HEK293 (cell line): ENCODE measurements around the gene UBXN10.

Experiments
- CTCF ChIA-PET: fragments of 350-600 bp; formaldehyde crosslinking; extraction: SDS; loops from one replicate; lab custom pipeline; 2021; ENCODE audit warnings: antibody characterized with exemption; lab: Yijun Ruan, JAX
- POLR2A ChIA-PET: fragments of 300-600 bp; formaldehyde crosslinking; extraction: SDS; loops from one replicate; lab custom pipeline; 2020; ENCODE audit warnings: antibody characterized with exemption, inconsistent platforms; lab: Yijun Ruan, JAX
- H3K27ac ChIP-seq: fragments of 200-500 bp; sonication (Bioruptor generic); 2 replicates; pipeline ENCODE4 v1.5.1; 2014; ENCODE audit warnings: low read depth, low read length, control low read depth, inconsistent platforms; ENCODE audit errors: extremely low read depth
- H3K36me3 ChIP-seq, 2 experiments: fragments of 200-500 bp in 1 of 2; sonication (Bioruptor generic) in 1 of 2; 1 replicate in 1 of 2; 2 replicates in 1 of 2; pipeline ENCODE4 v1.5.1; 2014 to 2017; ENCODE audit warnings: inconsistent platforms in 2 of 2, low read length in 2 of 2; ENCODE audit not compliant: control insufficient read depth in 2 of 2, insufficient read depth in 1 of 2
- H3K4me1 ChIP-seq: fragments of 200-500 bp; sonication (Bioruptor generic); 2 replicates; pipeline ENCODE4 v1.5.1; 2014; ENCODE audit warnings: mild to moderate bottlenecking, low read length, inconsistent platforms; ENCODE audit not compliant: control insufficient read depth, insufficient read depth
- H3K4me3 ChIP-seq: 2 replicates; pipeline ENCODE4 v1.5.1; 2011; ENCODE audit warnings: low read depth, mild to moderate bottlenecking, control low read depth, low read length, moderate library complexity
- H3K9me3 ChIP-seq: fragments of 200-500 bp; sonication (Bioruptor generic); 2 replicates; pipeline ENCODE4 v1.5.1; 2014; ENCODE audit warnings: low read depth, low read length, inconsistent platforms; ENCODE audit not compliant: control insufficient read depth, insufficient read depth
- INSM2 ChIP-seq: fragments of 450-650 bp; formaldehyde crosslinking; IDR thresholded peaks from 2 replicates; pipeline ENCODE4 v1.5.1; 2016; ENCODE audit warnings: missing biosample characterization, missing genetic modification characterization
- KLF9 ChIP-seq: fragments of 450-650 bp; formaldehyde crosslinking; IDR thresholded peaks from 2 replicates; pipeline ENCODE4 v1.5.1; 2016; ENCODE audit warnings: missing biosample characterization, missing genetic modification characterization, low read depth
- ZBTB20 ChIP-seq: fragments of 450-650 bp; formaldehyde crosslinking; IDR thresholded peaks from 2 replicates; pipeline ENCODE4 v1.5.1; 2016; ENCODE audit warnings: missing biosample characterization, missing genetic modification characterization
- ZFHX2 ChIP-seq: fragments of 450-650 bp; formaldehyde crosslinking; conservative IDR thresholded peaks from 2 replicates; pipeline ENCODE4 v1.5.1; 2016; ENCODE audit warnings: missing biosample characterization, missing genetic modification characterization
- ZFP41 ChIP-seq: fragments of 450-650 bp; formaldehyde crosslinking; IDR thresholded peaks from 2 replicates; pipeline ENCODE4 v1.5.1; 2016; ENCODE audit warnings: missing biosample characterization, missing genetic modification characterization, borderline replicate concordance
- ZNF140 ChIP-seq: fragments of 450-650 bp; formaldehyde crosslinking; IDR thresholded peaks from 2 replicates; pipeline ENCODE4 v1.5.1; 2016; ENCODE audit warnings: missing biosample characterization, missing genetic modification characterization
- ZNF19 ChIP-seq: fragments of 450-650 bp; formaldehyde crosslinking; IDR thresholded peaks from 2 replicates; pipeline ENCODE4; 2016; ENCODE audit warnings: missing biosample characterization, missing genetic modification characterization, low read depth
- ZNF398 ChIP-seq: fragments of 450-650 bp; formaldehyde crosslinking; IDR thresholded peaks from 2 replicates; pipeline ENCODE4 v1.5.1; 2017; ENCODE audit warnings: missing biosample characterization, missing genetic modification characterization
- ZNF404 ChIP-seq: fragments of 450-650 bp; formaldehyde crosslinking; IDR thresholded peaks from 2 replicates; pipeline ENCODE4 v1.5.1; 2017; ENCODE audit warnings: missing biosample characterization, missing genetic modification characterization
- ZNF529 ChIP-seq: fragments of 450-650 bp; formaldehyde crosslinking; IDR thresholded peaks from 2 replicates; pipeline ENCODE4 v1.5.1; 2017; ENCODE audit warnings: missing genetic modification characterization, missing biosample characterization; ENCODE audit not compliant: insufficient replicate concordance
- ZNF530 ChIP-seq: fragments of 450-650 bp; formaldehyde crosslinking; IDR thresholded peaks from 2 replicates; pipeline ENCODE4 v1.5.1; 2016; ENCODE audit warnings: low read depth, missing biosample characterization, missing genetic modification characterization
- ZNF561 ChIP-seq: fragments of 450-650 bp; IDR thresholded peaks from 2 replicates; pipeline ENCODE4 v1.5.1; 2018; ENCODE audit warnings: missing biosample characterization, missing genetic modification characterization, borderline replicate concordance
- ZNF596 ChIP-seq: fragments of 450-650 bp; IDR thresholded peaks from 2 replicates; pipeline ENCODE4 v1.5.0; 2018; ENCODE audit warnings: missing biosample characterization, mild to moderate bottlenecking, missing genetic modification characterization, moderate library complexity
- ZNF624 ChIP-seq: fragments of 450-650 bp; formaldehyde crosslinking; IDR thresholded peaks from 2 replicates; pipeline ENCODE4 v1.5.1; 2017; ENCODE audit warnings: missing biosample characterization, missing genetic modification characterization
- ZNF837 ChIP-seq: fragments of 450-650 bp; formaldehyde crosslinking; IDR thresholded peaks from 2 replicates; pipeline ENCODE4 v1.5.1; 2016; ENCODE audit warnings: missing biosample characterization, missing genetic modification characterization
- TF ChIP-seq, protein P1 (sequence below): fragments of 450-650 bp; formaldehyde crosslinking; IDR thresholded peaks from 2 replicates; pipeline ENCODE4 v1.5.1; 2016; ENCODE audit warnings: missing biosample characterization, missing genetic modification characterization, borderline replicate concordance
- TF ChIP-seq, protein P2 (sequence below): fragments of 450-650 bp; formaldehyde crosslinking; IDR thresholded peaks from 2 replicates; pipeline ENCODE4 v1.5.1; 2016; ENCODE audit warnings: missing biosample characterization, missing genetic modification characterization
- TF ChIP-seq, protein P3 (sequence below): fragments of 450-650 bp; formaldehyde crosslinking; IDR thresholded peaks from 2 replicates; pipeline ENCODE4 v1.5.1; 2017; ENCODE audit warnings: missing biosample characterization, missing genetic modification characterization

Gene UBXN10

GRCh38 chr1:20180844-20181207 is 5.1 kb upstream of the UBXN10 start:
- H3K4me3 ChIP-seq = no peak overlapping the region

More at GRCh38 chr1:20180844-20181207, 5.1 kb upstream of the UBXN10 start:
- no peaks in the 10 kb centered on the region for H3K9me3 ChIP-seq
- TF ChIP-seq, protein P1, sequence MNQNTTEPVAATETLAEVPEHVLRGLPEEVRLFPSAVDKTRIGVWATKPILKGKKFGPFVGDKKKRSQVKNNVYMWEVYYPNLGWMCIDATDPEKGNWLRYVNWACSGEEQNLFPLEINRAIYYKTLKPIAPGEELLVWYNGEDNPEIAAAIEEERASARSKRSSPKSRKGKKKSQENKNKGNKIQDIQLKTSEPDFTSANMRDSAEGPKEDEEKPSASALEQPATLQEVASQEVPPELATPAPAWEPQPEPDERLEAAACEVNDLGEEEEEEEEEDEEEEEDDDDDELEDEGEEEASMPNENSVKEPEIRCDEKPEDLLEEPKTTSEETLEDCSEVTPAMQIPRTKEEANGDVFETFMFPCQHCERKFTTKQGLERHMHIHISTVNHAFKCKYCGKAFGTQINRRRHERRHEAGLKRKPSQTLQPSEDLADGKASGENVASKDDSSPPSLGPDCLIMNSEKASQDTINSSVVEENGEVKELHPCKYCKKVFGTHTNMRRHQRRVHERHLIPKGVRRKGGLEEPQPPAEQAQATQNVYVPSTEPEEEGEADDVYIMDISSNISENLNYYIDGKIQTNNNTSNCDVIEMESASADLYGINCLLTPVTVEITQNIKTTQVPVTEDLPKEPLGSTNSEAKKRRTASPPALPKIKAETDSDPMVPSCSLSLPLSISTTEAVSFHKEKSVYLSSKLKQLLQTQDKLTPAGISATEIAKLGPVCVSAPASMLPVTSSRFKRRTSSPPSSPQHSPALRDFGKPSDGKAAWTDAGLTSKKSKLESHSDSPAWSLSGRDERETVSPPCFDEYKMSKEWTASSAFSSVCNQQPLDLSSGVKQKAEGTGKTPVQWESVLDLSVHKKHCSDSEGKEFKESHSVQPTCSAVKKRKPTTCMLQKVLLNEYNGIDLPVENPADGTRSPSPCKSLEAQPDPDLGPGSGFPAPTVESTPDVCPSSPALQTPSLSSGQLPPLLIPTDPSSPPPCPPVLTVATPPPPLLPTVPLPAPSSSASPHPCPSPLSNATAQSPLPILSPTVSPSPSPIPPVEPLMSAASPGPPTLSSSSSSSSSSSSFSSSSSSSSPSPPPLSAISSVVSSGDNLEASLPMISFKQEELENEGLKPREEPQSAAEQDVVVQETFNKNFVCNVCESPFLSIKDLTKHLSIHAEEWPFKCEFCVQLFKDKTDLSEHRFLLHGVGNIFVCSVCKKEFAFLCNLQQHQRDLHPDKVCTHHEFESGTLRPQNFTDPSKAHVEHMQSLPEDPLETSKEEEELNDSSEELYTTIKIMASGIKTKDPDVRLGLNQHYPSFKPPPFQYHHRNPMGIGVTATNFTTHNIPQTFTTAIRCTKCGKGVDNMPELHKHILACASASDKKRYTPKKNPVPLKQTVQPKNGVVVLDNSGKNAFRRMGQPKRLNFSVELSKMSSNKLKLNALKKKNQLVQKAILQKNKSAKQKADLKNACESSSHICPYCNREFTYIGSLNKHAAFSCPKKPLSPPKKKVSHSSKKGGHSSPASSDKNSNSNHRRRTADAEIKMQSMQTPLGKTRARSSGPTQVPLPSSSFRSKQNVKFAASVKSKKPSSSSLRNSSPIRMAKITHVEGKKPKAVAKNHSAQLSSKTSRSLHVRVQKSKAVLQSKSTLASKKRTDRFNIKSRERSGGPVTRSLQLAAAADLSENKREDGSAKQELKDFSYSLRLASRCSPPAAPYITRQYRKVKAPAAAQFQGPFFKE (tag by site-specific recombination) = no peak
- TF ChIP-seq ZNF530 (tag by site-specific recombination) (no peak), INSM2 (tag by site-specific recombination) (no peak), ZNF596 (tag by site-specific recombination) (no peak), ZNF19 (tag by site-specific recombination) (no peak), ZFP41 (tag by site-specific recombination) (no peak), ZNF140 (tag by site-specific recombination) (no peak), ZNF624 (tag by site-specific recombination) (no peak), ZNF398 (tag by site-specific recombination) (no peak), ZNF529 (no peak), ZFHX2 (tag by site-specific recombination) (no peak), ZNF561 (tag by site-specific recombination) (no peak), ZNF404 (tag by site-specific recombination) (no peak), ZNF837 (tag by site-specific recombination) (no peak), KLF9 (tag by site-specific recombination) (no peak), ZBTB20 (tag by site-specific recombination) (no peak)
- TF ChIP-seq, protein P2, sequence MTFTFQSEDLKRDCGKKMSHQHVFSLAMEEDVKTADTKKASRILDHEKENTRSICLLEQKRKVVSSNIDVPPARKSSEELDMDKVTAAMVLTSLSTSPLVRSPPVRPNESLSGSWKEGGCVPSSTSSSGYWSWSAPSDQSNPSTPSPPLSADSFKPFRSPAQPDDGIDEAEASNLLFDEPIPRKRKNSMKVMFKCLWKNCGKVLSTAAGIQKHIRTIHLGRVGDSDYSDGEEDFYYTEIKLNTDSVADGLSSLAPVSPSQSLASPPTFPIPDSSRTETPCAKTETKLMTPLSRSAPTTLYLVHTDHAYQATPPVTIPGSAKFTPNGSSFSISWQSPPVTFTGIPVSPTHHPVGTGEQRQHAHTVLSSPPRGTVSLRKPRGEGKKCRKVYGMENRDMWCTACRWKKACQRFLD (tag by site-specific recombination) = no peak
- TF ChIP-seq, protein P3, sequence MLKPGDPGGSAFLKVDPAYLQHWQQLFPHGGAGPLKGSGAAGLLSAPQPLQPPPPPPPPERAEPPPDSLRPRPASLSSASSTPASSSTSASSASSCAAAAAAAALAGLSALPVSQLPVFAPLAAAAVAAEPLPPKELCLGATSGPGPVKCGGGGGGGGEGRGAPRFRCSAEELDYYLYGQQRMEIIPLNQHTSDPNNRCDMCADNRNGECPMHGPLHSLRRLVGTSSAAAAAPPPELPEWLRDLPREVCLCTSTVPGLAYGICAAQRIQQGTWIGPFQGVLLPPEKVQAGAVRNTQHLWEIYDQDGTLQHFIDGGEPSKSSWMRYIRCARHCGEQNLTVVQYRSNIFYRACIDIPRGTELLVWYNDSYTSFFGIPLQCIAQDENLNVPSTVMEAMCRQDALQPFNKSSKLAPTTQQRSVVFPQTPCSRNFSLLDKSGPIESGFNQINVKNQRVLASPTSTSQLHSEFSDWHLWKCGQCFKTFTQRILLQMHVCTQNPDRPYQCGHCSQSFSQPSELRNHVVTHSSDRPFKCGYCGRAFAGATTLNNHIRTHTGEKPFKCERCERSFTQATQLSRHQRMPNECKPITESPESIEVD (tag by site-specific recombination) = no peak
- H3K36me3 ChIP-seq = no peaks in the 10 kb centered on the region
- ChIA-PET CTCF (interaction anchor here (1.0 to 5.8 kb wide), 2 partner anchors 14 to 181 kb away, joined by 3 to 37 read pairs; no protein-coding TSS in a partner anchor), POLR2A (no interaction called here)
- no peak overlapping the region for H3K27ac ChIP-seq
- H3K4me1 ChIP-seq = no peaks in the 10 kb centered on the region
